Measurements from ENCODE around the gene APOC4.

APOC4 gene

GRCh38 chr19:44955505-44956439, 13.7 kb downstream of the APOC4 start (continued):
- TF ChIP-seq ZNF692 (tag by site-specific recombination; IDR thresholded peaks at IDR 0.05) = no peak
- no peak for TF ChIP-seq ZNF791 (tag by site-specific recombination; IDR thresholded peaks at IDR 0.05)
- no peak for TF ChIP-seq ZNF114 (tag by site-specific recombination; IDR thresholded peaks at IDR 0.05)
- TF ChIP-seq ZNF514 (tag by site-specific recombination; IDR thresholded peaks at IDR 0.05) = no peak
- no peak for TF ChIP-seq ZNF2 (tag by site-specific recombination; IDR thresholded peaks at IDR 0.05)
- peak; percentile 61; the same call in 1 of the 2 replicates for TF ChIP-seq GLIS2 (tag by site-specific recombination; IDR thresholded peaks at IDR 0.05)
- no peak for TF ChIP-seq ZNF221 (tag by site-specific recombination; IDR thresholded peaks at IDR 0.05; ENCODE audit: borderline replicate concordance)
- TF ChIP-seq, protein P1, sequence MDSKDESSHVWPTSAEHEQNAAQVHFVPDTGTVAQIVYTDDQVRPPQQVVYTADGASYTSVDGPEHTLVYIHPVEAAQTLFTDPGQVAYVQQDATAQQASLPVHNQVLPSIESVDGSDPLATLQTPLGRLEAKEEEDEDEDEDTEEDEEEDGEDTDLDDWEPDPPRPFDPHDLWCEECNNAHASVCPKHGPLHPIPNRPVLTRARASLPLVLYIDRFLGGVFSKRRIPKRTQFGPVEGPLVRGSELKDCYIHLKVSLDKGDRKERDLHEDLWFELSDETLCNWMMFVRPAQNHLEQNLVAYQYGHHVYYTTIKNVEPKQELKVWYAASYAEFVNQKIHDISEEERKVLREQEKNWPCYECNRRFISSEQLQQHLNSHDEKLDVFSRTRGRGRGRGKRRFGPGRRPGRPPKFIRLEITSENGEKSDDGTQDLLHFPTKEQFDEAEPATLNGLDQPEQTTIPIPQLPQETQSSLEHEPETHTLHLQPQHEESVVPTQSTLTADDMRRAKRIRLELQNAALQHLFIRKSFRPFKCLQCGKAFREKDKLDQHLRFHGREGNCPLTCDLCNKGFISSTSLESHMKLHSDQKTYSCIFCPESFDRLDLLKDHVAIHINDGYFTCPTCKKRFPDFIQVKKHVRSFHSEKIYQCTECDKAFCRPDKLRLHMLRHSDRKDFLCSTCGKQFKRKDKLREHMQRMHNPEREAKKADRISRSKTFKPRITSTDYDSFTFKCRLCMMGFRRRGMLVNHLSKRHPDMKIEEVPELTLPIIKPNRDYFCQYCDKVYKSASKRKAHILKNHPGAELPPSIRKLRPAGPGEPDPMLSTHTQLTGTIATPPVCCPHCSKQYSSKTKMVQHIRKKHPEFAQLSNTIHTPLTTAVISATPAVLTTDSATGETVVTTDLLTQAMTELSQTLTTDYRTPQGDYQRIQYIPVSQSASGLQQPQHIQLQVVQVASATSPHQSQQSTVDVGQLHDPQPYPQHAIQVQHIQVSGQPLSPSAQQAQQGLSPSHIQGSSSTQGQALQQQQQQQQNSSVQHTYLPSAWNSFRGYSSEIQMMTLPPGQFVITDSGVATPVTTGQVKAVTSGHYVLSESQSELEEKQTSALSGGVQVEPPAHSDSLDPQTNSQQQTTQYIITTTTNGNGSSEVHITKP (tag by site-specific recombination; IDR thresholded peaks at IDR 0.05) = peak; percentile 33

DNA sequence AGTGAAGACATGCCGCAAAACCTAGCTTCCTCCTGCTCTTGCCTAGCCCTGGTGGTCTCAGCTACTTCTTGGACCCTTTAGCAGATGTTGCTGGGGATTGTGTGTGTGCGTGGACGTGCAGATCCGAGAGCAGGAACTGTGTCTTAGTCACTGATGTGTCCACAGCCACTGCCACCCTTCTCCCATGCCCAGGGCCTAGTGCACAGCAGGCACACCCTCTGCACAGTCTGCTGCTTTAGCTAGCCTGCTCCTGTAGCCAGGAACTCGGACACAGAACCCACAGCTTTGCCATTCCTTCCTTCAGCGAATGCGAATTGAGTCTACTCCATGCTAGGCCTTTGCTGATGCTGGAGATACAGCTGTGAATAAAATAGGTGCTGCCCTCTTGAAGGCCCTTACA, 15.5 kb downstream of the APOC4 start:
- Histone ChIP-seq H3K36me3 (ENCODE audit: control insufficient read depth in 2 of 2, insufficient read depth in 1 of 2, low read length in 2 of 2) (peaks cover 20 to 45% of the 10 kb centered on the region in 2 experiments), H3K27ac (ENCODE audit: extremely low read depth, low read depth, low read length) (no peak overlapping the region), H3K4me1 (ENCODE audit: control insufficient read depth, insufficient read depth, low read length) (peaks cover 13% of the 10 kb centered on the region), H3K9me3 (ENCODE audit: control insufficient read depth, insufficient read depth, low read depth, low read length) (no peaks in the 10 kb centered on the region), H3K4me3 (ENCODE audit: low read depth, low read length) (no peak overlapping the region)
- ChIA-PET CTCF (interaction anchor here (0.5 to 1.0 kb wide), 2 partner anchors 60 to 102 kb away, joined by 3 read pairs; no protein-coding TSS in a partner anchor), POLR2A (interaction anchor here (0.5 to 1.5 kb wide), 3 partner anchors 44 to 520 kb away, joined by 4 to 7 read pairs (median 5); partner anchors contain the start of gene CLASRP)
- TF ChIP-seq, protein P2, sequence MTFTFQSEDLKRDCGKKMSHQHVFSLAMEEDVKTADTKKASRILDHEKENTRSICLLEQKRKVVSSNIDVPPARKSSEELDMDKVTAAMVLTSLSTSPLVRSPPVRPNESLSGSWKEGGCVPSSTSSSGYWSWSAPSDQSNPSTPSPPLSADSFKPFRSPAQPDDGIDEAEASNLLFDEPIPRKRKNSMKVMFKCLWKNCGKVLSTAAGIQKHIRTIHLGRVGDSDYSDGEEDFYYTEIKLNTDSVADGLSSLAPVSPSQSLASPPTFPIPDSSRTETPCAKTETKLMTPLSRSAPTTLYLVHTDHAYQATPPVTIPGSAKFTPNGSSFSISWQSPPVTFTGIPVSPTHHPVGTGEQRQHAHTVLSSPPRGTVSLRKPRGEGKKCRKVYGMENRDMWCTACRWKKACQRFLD (tag by site-specific recombination; IDR thresholded peaks at IDR 0.05) = no peak
- no peak for TF ChIP-seq ZNF404 (tag by site-specific recombination; IDR thresholded peaks at IDR 0.05)
- TF ChIP-seq GLI4 (tag by site-specific recombination; IDR thresholded peaks at IDR 0.05) = no peak
- TF ChIP-seq ZNF600 (tag by site-specific recombination; IDR thresholded peaks at IDR 0.05) = no peak
- TF ChIP-seq ZNF146 (tag by site-specific recombination; IDR thresholded peaks at IDR 0.05) = no peak
- TF ChIP-seq HOXC10 (CRISPR knock-in tag; IDR thresholded peaks at IDR 0.05) = no peak
- no peak for TF ChIP-seq ZNF169 (tag by site-specific recombination; IDR thresholded peaks at IDR 0.05)
- no peak for TF ChIP-seq ZNF248 (tag by site-specific recombination; IDR thresholded peaks at IDR 0.05)
- no peak for TF ChIP-seq ZNF335 (tag by site-specific recombination; conservative IDR thresholded peaks at IDR 0.05)
- TF ChIP-seq ZNF624 (tag by site-specific recombination; IDR thresholded peaks at IDR 0.05) = no peak
- TF ChIP-seq RBAK (tag by site-specific recombination; IDR thresholded peaks at IDR 0.05) = no peak
- TF ChIP-seq ZNF76 (tag by site-specific recombination; IDR thresholded peaks at IDR 0.05; ENCODE audit: borderline replicate concordance, low read depth) = no peak
- TF ChIP-seq, protein P3, sequence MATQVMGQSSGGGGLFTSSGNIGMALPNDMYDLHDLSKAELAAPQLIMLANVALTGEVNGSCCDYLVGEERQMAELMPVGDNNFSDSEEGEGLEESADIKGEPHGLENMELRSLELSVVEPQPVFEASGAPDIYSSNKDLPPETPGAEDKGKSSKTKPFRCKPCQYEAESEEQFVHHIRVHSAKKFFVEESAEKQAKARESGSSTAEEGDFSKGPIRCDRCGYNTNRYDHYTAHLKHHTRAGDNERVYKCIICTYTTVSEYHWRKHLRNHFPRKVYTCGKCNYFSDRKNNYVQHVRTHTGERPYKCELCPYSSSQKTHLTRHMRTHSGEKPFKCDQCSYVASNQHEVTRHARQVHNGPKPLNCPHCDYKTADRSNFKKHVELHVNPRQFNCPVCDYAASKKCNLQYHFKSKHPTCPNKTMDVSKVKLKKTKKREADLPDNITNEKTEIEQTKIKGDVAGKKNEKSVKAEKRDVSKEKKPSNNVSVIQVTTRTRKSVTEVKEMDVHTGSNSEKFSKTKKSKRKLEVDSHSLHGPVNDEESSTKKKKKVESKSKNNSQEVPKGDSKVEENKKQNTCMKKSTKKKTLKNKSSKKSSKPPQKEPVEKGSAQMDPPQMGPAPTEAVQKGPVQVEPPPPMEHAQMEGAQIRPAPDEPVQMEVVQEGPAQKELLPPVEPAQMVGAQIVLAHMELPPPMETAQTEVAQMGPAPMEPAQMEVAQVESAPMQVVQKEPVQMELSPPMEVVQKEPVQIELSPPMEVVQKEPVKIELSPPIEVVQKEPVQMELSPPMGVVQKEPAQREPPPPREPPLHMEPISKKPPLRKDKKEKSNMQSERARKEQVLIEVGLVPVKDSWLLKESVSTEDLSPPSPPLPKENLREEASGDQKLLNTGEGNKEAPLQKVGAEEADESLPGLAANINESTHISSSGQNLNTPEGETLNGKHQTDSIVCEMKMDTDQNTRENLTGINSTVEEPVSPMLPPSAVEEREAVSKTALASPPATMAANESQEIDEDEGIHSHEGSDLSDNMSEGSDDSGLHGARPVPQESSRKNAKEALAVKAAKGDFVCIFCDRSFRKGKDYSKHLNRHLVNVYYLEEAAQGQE (tag by site-specific recombination; IDR thresholded peaks at IDR 0.05) = no peak
- TF ChIP-seq ZNF354C (tag by site-specific recombination; IDR thresholded peaks at IDR 0.05; ENCODE audit: borderline replicate concordance, low read depth) = no peak
